ENCODE measurements around the gene HES4.
"Not testable (repeated sequence)": the region's sequence is repeated elsewhere in the genome, so short reads cannot be mapped to it uniquely, and the experiment has no call there.

HES4 gene

DNA sequence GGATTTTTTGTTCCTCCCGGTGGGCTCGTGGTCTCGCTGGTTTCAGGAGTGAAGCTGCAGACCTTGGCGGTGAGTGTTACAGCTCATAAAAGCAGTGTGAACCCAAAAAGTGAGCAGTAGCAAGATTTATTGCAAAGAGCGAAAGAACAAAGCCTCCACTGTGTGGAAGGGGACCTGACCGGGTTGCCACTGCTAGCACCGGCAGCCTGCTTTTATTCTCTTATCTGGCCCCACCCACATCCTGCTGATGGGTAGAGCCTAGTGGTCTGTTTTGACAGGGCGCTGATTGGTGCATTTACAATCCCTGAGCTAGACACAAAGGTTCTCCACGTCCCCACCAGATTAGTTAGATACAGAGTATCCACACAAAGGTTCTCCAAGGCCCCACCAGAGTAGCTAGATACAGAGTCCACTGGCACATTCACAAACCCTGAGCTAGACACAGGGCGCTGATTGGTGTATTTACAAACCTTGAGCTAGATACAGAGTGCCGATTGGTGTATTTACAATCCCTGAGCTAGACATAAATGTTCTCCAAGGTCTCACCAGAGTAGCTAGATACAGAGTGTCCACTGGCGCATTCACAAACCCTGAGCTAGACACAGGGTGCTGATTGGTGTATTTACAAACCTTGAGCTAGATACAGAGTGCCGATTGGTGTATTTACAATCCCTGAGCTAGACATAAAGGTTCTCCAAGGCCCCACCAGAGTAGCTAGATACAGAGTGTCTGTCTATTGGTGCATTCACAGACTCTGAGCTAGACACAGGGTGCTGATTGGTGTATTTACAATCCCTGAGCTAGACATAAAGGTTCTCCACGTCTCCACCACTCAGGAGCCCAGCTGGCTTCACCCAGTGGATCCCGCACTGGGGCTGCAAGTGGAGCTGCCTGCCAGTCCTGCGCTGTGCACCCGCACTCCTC, 17.8 kb upstream of the HES4 start:
- DNase-seq (ENCODE audit: low read depth), result not testable (repeated sequence)

DNA sequence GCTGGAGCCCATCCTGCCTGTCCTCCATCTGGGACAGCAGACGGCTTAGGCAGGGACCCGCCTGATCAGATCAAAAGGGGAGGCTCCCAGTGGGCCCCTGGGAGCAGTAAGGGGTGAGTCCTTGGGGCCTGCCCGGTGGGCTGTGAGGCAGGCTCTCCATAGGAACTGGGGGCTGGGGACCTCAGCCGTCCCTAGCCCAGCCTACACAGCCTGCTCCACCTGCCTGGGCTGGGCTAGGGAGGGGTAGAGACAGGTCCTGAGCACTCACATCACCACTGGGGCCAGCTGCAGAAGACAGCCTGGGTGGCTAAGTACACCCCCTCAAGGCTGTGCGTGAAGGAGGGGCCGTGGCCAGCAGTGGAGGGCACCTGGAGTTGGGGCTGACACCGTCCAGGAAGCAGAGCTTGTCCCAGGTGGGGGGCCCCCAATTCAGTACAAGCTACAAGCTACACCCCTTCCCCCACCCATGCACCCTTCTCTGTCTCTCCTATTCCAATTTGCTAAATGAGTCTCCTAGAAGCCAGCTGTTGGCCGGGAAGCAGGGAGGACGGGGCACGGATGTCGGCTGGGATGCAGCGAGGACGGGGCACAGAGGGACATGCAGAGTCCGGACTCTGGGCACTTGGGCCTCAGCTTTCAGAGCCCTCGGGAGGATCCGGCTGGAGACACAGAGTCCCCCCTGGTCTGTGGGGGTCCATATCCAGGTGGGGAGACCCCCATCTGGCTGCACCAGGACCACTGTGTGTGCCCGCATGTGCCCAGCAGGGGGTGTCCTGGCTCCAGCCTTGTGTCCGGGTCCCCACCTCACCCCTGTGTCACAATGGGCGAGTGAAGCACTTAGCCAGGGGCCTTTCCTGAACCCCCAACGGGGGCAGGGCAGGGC, 15.1 kb upstream of the HES4 start:
- DNase-seq (ENCODE audit: low read depth), result peak; percentile 62

- peak; percentile 57 for DNase-seq (ENCODE audit: low read depth)
These were observed 14.2 kb upstream of the HES4 start for GRCh38 chr1:1013922-1014648.

DNA sequence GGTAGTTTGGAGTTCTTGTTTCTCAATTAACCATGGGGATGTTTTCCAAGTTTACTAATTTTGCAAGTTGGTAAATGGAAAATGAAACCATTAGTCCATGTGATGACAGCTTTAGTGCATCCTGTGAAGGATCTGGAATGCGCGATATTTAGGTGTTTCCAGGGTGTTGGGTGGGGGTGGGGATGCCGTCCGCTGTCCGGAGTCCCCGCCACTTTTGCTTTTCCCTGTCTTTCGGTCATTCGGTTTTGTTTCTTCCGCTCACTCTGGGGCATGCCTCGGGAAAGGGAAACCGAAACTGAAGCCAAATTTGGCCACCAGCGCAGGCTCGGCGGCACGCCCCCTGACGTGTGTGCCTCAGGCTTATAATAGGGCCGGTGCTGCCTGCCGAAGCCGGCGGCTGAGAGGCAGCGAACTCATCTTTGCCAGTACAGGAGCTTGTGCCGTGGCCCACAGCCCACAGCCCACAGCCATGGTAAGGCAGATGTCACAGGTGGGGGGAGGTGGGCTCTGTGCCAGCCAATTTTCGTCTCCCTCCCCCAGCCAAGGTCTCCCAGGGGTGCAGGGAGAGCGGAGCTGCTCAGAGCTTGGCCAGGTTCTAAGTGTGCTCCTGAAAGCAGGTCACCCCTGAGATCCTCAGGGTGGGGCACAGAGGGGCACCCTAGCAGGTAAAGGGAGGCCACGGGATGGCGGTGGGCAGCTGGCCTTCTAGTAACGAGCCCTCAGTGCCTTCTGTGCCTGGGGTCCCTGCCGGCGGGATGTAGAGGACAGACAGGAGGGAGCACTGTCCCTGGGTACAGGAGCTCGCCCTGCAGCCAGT, 13.4 kb upstream of the HES4 start, which contains the start of gene ISG15:
Gene ISG15, plus strand, starts transcription at position 393 of the 817 bp plus-strand sequence. Its CDS starts 77 bp downstream, at position 470.
- DNase-seq (ENCODE audit: low read depth), result peak; percentile 93

GRCh38 chr1:1012736-1013104, 12.8 kb upstream of the HES4 start:
- not testable (repeated sequence) for DNase-seq (ENCODE audit: low read depth)

- DNase-seq (ENCODE audit: low read depth), result no peak
These were observed 11.6 kb upstream of the HES4 start for GRCh38 chr1:1011396-1011949.

DNA sequence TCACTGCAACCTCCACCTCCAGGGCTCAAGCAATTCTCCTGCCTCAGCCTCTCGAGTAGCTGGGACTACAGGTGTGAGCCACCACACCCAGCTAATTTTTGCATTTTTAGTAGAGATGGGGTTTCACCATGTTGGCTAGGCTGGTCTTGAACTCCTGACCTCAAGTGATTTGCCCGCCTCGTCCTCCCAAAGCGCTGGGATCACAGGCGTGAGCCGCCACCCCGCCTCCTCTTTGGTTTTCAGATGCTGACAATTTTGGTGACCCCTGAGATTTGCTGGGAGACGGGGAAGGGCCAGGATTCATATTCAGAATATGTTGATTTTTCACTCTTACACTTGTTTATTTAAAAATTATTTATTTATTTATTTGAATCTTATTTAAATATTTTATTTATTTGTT, 10.2 kb upstream of the HES4 start:
- not testable (repeated sequence) for DNase-seq (ENCODE audit: low read depth)

DNA sequence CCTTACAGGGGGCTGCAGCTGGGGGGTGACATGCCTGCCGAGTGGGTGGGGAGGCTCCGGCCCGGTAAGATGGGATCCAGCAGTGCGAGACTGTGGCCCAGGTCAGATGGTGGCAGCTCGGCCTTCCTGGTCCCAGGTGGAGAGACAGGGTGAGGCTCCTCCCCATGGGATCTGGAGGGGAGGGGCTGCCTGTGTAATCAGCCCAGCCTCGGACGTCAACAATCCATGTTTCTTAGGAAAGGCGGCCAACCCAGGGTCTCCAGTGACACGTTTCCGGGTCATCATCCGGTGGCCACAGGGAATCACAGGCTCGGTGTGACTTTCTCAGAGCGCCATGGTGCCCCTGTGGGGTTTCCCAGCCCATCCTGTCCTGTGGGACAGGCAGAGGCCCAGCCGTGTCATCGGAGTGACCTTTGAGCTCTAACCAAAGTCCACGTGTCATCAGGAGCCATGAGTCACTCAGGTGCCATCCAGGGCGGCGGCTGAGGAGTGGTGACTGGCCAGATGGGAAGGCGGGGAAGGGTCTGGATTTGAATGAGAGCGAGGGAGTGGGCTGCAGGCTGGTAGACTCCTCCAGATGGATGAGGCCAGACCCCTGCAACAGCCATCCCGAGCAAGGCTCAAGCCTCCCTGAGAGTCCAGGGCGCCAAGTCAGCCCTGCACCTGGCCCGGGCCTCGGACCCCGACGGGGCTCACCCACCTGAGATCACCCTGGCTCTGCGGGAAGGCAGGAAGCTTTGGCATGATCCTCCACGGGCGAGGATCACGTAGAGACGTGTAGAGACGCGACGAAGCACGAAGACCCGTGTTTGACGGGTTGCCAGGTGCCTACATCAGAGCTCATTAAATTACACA, 6.6 kb upstream of the HES4 start:
- no peak for DNase-seq (ENCODE audit: low read depth)

DNA sequence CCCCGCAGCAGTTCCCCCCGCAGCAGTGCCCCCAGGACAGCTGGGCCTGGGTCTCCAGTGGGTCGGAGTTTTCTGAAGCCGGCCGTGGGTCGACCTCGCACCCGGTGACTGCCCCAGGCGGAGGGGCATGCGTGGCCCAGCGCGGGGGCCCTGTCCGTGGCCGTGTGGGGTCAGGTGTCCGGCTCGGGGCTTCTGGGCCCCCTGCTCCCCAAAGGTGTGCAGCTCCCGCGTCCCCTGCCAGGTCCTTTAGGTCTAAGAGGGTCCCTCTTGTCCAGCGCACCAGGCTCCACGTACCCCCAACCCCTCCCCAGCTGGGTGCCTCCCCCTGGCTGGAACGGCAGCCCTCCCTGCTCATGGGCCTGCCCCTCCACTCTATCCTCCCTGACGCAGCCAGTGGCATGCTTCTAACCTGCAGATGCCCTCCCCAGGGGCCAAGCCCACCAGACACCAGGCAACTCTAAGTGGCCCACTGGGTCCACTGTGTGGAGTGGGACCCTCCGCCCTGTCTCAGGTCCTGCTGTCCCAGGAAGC, 5.9 kb upstream of the HES4 start:
- DNase-seq (ENCODE audit: low read depth), result no peak

DNA sequence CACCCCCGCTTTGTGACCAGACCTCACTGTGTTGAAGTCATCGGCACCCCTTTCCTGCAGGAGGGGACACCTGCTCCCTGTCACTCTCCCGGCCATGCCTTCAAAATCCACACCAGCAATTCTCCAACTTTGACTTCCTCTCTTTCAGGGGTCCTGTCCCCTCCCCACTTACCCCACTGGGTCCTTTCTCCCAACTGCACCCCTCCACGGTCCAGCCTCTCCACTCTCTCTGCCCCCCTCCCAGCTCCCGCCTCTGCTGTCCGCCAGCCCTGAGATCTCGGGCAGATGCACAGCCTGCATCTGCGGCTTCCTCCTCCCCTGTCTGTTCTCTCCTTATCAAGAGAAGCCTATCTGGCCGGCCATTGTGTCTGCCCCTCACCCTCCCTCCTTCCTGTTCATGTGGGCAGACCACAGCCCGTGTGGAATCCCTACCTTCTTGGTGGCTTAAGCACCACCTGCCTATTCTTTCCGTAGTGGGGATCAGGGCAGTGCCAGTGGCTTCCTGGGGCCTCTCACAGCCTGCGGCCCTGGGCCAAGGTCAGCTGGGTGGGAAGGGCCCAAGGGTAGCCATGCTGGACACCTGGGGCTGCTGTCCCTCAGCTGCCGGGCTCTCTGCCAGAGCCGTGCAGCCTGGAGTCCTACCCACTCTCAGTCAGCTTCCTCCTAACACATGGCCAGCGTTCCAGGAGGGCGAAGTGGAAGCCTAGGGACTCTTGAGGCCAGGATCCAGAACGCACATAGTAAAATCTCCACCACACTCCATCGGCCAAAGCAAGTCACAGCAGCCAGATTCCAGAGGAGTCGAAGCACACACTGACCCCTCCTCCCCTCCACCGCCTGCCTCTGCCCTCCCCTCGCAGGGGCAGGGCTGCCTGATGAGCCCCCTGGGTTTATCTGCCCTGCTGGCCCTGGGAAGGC, 5.1 kb upstream of the HES4 start:
- DNase-seq (ENCODE audit: low read depth), result peak; percentile 44

DNA sequence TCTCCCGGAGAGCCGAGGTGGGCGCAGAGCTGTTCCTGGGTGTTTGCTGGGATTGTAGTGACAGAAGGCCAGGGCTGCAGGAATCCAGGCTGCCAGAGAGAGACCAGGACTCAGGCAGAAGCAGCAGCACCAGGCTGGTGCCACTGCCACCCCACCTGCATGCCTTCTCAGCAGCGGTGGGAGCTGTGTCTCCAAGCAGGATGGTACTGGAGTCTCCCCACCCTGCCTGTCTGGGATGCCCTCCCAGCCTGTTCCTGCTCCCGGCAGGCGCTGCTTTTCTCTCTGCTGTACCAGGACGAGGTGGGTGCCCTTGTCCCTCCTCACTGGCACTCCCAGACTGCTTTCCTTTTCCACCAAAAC, 4.5 kb upstream of the HES4 start:
- no peak for DNase-seq (ENCODE audit: low read depth)

DNA sequence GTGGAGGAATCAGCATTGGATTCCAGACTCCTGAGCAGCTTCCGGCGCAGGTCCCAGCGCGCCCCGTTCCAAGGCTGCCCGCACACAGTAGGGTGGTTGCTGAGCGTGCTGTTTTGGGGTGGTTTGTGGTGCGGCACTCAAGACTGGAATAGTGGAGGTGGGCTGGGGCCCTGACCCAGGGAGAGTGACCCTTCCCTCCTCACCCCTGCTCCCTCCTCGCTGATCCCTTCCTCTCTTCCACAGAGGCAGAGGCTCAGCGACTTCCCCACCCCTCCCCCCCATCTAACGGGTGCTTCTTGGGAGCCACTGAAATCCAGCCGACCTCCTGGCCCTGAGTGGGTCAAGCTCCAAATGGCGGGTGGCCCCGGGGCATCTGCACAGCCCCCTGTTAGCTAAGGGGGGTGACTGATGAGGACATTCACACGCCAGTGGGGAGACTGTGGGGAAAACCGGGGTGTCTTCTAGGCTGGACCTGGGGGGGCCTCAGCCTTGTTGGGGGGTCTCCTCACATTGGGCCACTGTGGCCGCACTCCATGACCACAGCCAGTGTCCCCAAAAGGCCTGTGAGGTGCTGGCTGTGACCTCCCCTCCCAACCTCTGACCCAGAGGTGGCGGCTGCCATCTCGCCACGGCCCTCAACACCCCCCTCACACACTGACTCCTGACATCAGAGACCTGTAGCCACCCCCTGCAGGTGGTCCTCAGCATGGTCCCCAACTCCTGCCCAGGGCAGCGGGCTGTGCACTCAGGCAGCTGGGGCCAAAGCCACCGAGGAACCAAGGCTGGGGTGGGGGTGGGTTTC, 3.9 kb upstream of the HES4 start:
- no peak for DNase-seq (ENCODE audit: low read depth)

- no peak for DNase-seq (ENCODE audit: low read depth)
These were observed 1.3 kb upstream of the HES4 start for GRCh38 chr1:1001057-1001783.

DNA sequence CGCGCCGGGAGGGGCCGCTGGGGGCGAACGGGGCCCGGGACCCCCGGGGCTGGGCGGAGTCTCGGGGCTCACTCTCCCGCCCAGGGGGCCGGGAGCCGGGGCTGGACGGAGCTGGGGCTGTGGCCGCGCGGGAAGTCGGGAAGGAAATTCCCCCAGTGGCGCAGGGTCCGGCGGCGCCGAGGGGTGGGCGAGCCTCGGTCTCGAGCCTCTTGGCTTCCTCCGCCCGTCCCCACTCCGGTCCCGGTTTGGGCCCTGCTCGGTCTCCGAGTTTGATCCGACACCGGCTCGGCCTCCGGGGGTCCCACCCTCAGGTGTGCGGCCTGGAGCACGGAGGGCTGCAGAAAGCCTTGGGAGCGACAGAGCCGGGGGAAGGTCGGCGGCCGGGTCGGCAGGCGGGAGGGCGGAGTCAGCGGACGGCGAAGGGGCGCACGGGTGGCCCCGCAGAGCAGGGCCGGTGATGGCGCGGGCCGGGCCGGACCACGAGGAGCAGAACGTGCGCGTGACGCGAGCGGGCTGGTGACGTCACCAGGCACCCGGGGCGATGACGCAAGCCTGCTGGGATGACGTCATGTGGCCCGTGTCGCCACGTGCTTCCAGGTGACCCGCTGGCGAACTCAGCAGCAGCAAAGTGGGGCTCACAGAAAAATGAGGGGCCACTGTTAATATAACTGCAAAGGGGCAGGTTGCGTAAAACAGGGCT, 610 bp upstream of the HES4 start:
- peak; percentile 83 for DNase-seq (ENCODE audit: low read depth)

- peak; percentile 51 for DNase-seq (ENCODE audit: low read depth)
These were observed 737 bp downstream of the HES4 start for GRCh38 chr1:998995-999724.

DNA sequence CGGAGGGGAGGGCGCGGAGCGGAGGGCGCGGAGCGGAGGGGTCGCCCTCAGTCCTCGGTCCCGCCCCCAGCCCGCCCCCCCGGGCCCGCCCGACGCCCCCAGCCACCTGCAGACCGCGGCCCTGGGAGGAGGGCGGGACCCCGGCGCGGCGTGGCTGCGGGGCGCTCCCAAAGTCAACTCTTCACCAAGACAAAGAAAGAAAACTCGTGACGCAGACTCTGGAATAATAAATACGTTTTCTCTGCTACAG, 1.2 kb downstream of the HES4 start:
- DNase-seq (ENCODE audit: low read depth), result no peak

Data from ELR (cell line).